ENCODE data around the gene SETD6. TPM values are rescaled to one million over a fixed set of nuclear protein-coding genes. Genes with fewer than 3 reads are reported as not detected.

SETD6 gene
- total and polyA plus RNA-seq, 9 of the 15 experiments (the other 6 are each of a cell fraction or from before 2014, with no cell fraction given) = 9.2 to 40.9 (median 19.8) TPM

DNA sequence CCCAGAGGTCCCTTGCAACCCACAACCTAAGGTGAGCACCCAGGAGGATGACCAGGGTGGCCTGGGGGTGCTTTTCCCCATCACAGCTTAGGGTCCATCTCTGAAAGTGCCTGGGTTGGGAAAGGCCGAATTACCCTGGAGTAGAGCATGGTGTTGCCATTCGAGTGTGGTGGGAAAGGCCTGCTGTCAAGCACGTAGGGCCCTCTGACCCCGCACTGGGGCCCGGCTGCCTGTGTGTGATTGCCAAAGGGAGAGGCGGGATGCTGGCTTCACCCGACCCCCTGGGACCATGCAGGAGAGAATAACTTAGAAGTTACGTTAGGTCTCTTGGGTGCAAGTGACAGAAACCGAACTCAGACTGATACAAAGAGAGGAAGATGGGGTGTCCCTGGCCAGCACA, 43.1 kb upstream of the SETD6 start:
- Histone ChIP-seq H3K9me3 (replicated peaks; ENCODE audit: control insufficient read depth, insufficient read depth, low read depth, low read length) (no peaks in the 10 kb centered on the region), H3K9ac (ENCODE audit: insufficient read depth in 1 of 2, low read depth in 2 of 2, low read length in 2 of 2) (no peak overlapping the region), H3K36me3 (ENCODE audit: control insufficient read depth, insufficient read depth, low read length) (no peaks in the 10 kb centered on the region), H3K4me2 (ENCODE audit: insufficient read depth, low read length) (no peak overlapping the region), H3K27me3 (ENCODE audit: control insufficient read depth in 2 of 2, insufficient read depth in 2 of 2, low read length in 2 of 2) (peaks cover 17 to 28% of the 10 kb centered on the region in 2 experiments; a peak in 3 of 5 replicates), H4K20me1 (replicated peaks; ENCODE audit: control insufficient read depth, insufficient read depth, low read length) (peaks cover 6% of the 10 kb centered on the region; the same call in 1 of the 2 replicates), H3K4me3 (no peak overlapping the region), H3K4me1 (replicated peaks in 1 of 2; ENCODE audit: control insufficient read depth in 2 of 2, insufficient read depth in 2 of 2, low read length in 2 of 2) (no peaks in the 10 kb centered on the region), H3K9me1 (ENCODE audit: control insufficient read depth, insufficient read depth, low read length) (no peaks in the 10 kb centered on the region), H3K27ac (ENCODE audit: extremely low read depth, low read depth, low read length) (no peak overlapping the region), H2AFZ (ENCODE audit: low read depth, low read length) (no peak overlapping the region), H3K79me2 (ENCODE audit: control insufficient read depth, insufficient read depth, low read length) (no peaks in the 10 kb centered on the region)
- ChIA-PET CTCF (ENCODE audit: low intra/inter-chr PET ratio) (no interaction called here), POLR2A (interaction anchor here (0.6 to 1.8 kb wide), 5 partner anchors 18 to 176 kb away, joined by 3 to 7 read pairs (median 4); no protein-coding TSS in a partner anchor)
- FAIRE-seq (no peak), DNase-seq (ENCODE audit: extremely low read depth in 1 of 4, low spot score in 3 of 4) (no peak), ATAC-seq (no peak)
- no TSS peak for BruUV-seq (replicated peaks)
- WGBS (ENCODE audit: insufficient coverage, low coverage, missing lambda C conversion rate) = 7% methylated on average over 8 of the region's 9 CpGs
- intact Hi-C loops (cut with micrococcal nuclease) = no loop called here
- in situ Hi-C loops (cut with MboI) = no loop called here
- TF ChIP-seq ZFP1 (CRISPR knock-in tag; IDR thresholded peaks at IDR 0.05) (no peak), ZNF280B (CRISPR knock-in tag; IDR thresholded peaks at IDR 0.05) (no peak), POLR2B (IDR thresholded peaks at IDR 0.05; ENCODE audit: low read depth, partially characterized antibody) (no peak), SRF (CRISPR knock-in tag; IDR thresholded peaks at IDR 0.05) (no peak), NFIX (CRISPR knock-in tag; IDR thresholded peaks at IDR 0.05; ENCODE audit: low read depth) (no peak), ATF2 (CRISPR knock-in tag; IDR thresholded peaks at IDR 0.05) (no peak), ZNF354B (CRISPR knock-in tag; IDR thresholded peaks at IDR 0.05) (no peak), ESRRA (IDR thresholded peaks at IDR 0.05; ENCODE audit: borderline replicate concordance, low read depth) (no peak), RBBP5 (IDR thresholded peaks at IDR 0.05; ENCODE audit: borderline replicate concordance, insufficient read depth, low read length, poor library complexity, severe bottlenecking) (no peak), FIP1L1 (IDR thresholded peaks at IDR 0.05; ENCODE audit: low read depth, low read length, poor library complexity, severe bottlenecking) (no peak), ESRRB (CRISPR knock-in tag; IDR thresholded peaks at IDR 0.05; ENCODE audit: borderline replicate concordance) (no peak), CHD1 (IDR thresholded peaks at IDR 0.05; ENCODE audit: low read length) (no peak), SMARCE1 (IDR thresholded peaks at IDR 0.05) (no peak), ZBTB8A (IDR thresholded peaks at IDR 0.05; ENCODE audit: partially characterized antibody) (no peak), EP300 (IDR thresholded peaks at IDR 0.05; ENCODE audit: low read length) (no peak), ZNF274 (IDR thresholded peaks at IDR 0.05; ENCODE audit: borderline replicate concordance, low read depth, low read length) (no peak)
- TF ChIP-seq, protein P1, sequence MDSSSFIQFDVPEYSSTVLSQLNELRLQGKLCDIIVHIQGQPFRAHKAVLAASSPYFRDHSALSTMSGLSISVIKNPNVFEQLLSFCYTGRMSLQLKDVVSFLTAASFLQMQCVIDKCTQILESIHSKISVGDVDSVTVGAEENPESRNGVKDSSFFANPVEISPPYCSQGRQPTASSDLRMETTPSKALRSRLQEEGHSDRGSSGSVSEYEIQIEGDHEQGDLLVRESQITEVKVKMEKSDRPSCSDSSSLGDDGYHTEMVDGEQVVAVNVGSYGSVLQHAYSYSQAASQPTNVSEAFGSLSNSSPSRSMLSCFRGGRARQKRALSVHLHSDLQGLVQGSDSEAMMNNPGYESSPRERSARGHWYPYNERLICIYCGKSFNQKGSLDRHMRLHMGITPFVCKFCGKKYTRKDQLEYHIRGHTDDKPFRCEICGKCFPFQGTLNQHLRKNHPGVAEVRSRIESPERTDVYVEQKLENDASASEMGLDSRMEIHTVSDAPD (CRISPR knock-in tag; IDR thresholded peaks at IDR 0.05) = no peak
